GM12891 (cell line): ENCODE data around the gene SLFN13.

Experiments
- PAX5 ChIP-seq: IDR thresholded peaks from 2 replicates; pipeline ENCODE4 v1.6.1; 2011; ENCODE audit warnings: low read length, moderate library complexity, mild to moderate bottlenecking; ENCODE audit not compliant: insufficient read depth, severe bottlenecking
- POLR2A ChIP-seq: IDR thresholded peaks from 2 replicates; pipeline ENCODE4 v1.6.1; 2011; ENCODE audit warnings: low read depth, low read length, control low read depth
- POLR2AphosphoS5 ChIP-seq: IDR thresholded peaks from 2 replicates; pipeline ENCODE4 v1.6.1; 2011; ENCODE audit warnings: low read depth, low read length, control low read depth
- SPI1 ChIP-seq: IDR thresholded peaks from 2 replicates; pipeline ENCODE4 v1.6.1; 2011; ENCODE audit warnings: low read depth, low read length, control low read depth
- TAF1 ChIP-seq: IDR thresholded peaks from 2 replicates; pipeline ENCODE4 v1.6.1; 2011; ENCODE audit warnings: low read depth, low read length, control low read depth

- TF ChIP-seq POLR2A (no peak), TAF1 (no peak), POLR2AphosphoS5 (no peak), SPI1 (no peak), PAX5 (no peak)
Observed at GRCh38 chr17:35390663-35391062, 57.9 kb downstream of the SLFN13 start.
